ENCODE measurements around the gene ABI3. TPM values are rescaled to one million over a fixed set of nuclear protein-coding genes. Genes with fewer than 3 reads are reported as not detected.
"Not testable (repeated sequence)": the region's sequence is repeated elsewhere in the genome, so short reads cannot be mapped to it uniquely, and the experiment has no call there.

Gene ABI3
- polyA plus RNA-seq, 6 donors from 2014 or later, result 8.1 to 28.4 (median 18.0) TPM

GRCh38 chr17:49255125-49255524 lies 44.6 kb downstream of the ABI3 start:
- Mint-ChIP-seq H3K36me3 (no peaks in the 10 kb centered on the region), H3K27ac (no peak overlapping the region), H3K4me3 (no peak overlapping the region), H3K9me3 (no peaks in the 10 kb centered on the region), H3K4me1 (peaks cover 0 to 3% (median 0%) of the 10 kb centered on the region in 3 donors), H3K27me3 (peaks cover 1 to 6% (median 6%) of the 10 kb centered on the region in 3 donors)
- no peak for DNase-seq
- no peak for ATAC-seq (ENCODE audit: low read depth in 2 of 2)

GRCh38 chr17:49258394-49258793 lies 47.9 kb downstream of the ABI3 start:
- peaks cover 3 to 29% (median 4%) of the 10 kb centered on the region in 3 donors for H3K27me3 Mint-ChIP-seq
- no peaks in the 10 kb centered on the region for H3K36me3 Mint-ChIP-seq
- no peak for DNase-seq
- H3K4me3 Mint-ChIP-seq, result peak overlapping the region in 3 of 8 donors; percentile 25 to 84 (median 76)
- no peaks in the 10 kb centered on the region for H3K9me3 Mint-ChIP-seq
- no peak overlapping the region for H3K27ac Mint-ChIP-seq
- ATAC-seq (ENCODE audit: low read depth in 2 of 2), result no peak
- H3K4me1 Mint-ChIP-seq, result peaks cover 6 to 11% (median 8%) of the 10 kb centered on the region in 3 donors

GRCh38 chr17:49259663-49260010 lies 49.1 kb downstream of the ABI3 start:
- Mint-ChIP-seq H3K27me3 (peaks cover 9 to 35% (median 12%) of the 10 kb centered on the region in 3 donors), H3K4me1 (peaks cover 6 to 11% (median 8%) of the 10 kb centered on the region in 3 donors)

GRCh38 chr17:49260011-49260816 lies 49.7 kb downstream of the ABI3 start:
- no peaks in the 10 kb centered on the region for H3K9me3 Mint-ChIP-seq
- DNase-seq (peak; percentile 55), ATAC-seq (ENCODE audit: low read depth in 2 of 2) (peak; percentile 83 to 84)
- peak overlapping the region; percentile 78 to 94 (median 87) for H3K4me3 Mint-ChIP-seq
- H3K27me3 Mint-ChIP-seq, result peaks cover 11 to 41% (median 17%) of the 10 kb centered on the region in 3 donors
- no peaks in the 10 kb centered on the region for H3K36me3 Mint-ChIP-seq
- peaks cover 8 to 11% (median 9%) of the 10 kb centered on the region in 3 donors for H3K4me1 Mint-ChIP-seq
- peak overlapping the region in 4 of 6 donors; percentile 31 to 88 (median 74) for H3K27ac Mint-ChIP-seq

More at GRCh38 chr17:49259663-49260010, 49.1 kb downstream of the ABI3 start:
- no peaks in the 10 kb centered on the region for H3K9me3 Mint-ChIP-seq
- no peaks in the 10 kb centered on the region for H3K36me3 Mint-ChIP-seq
- H3K4me3 Mint-ChIP-seq, result peak overlapping the region; percentile 76 to 94 (median 87)
- ATAC-seq (ENCODE audit: low read depth in 2 of 2), result no peak
- DNase-seq, result no peak
- H3K27ac Mint-ChIP-seq, result peak overlapping the region in 1 of 6 donors; percentile 31

GRCh38 chr17:49260817-49261291 lies 50.3 kb downstream of the ABI3 start:
- peak in 1 of 2 donors; percentile 5 for ATAC-seq (ENCODE audit: low read depth in 2 of 2)
- Mint-ChIP-seq H3K9me3 (no peaks in the 10 kb centered on the region), H3K4me1 (peaks cover 8 to 11% (median 9%) of the 10 kb centered on the region in 3 donors), H3K27ac (peak overlapping the region in 4 of 6 donors; percentile 9 to 93 (median 77)), H3K4me3 (peak overlapping the region; percentile 78 to 89 (median 82)), H3K36me3 (no peaks in the 10 kb centered on the region), H3K27me3 (peaks cover 11 to 45% (median 21%) of the 10 kb centered on the region in 3 donors)
- no peak for DNase-seq

- H3K4me1 Mint-ChIP-seq, result peaks cover 8 to 11% (median 9%) of the 10 kb centered on the region in 3 donors
- not testable (repeated sequence) for H3K9me3 Mint-ChIP-seq; ATAC-seq (ENCODE audit: low read depth in 2 of 2); DNase-seq; H3K36me3 Mint-ChIP-seq
- H3K4me3 Mint-ChIP-seq, result peak overlapping the region in 7 of 8 donors; percentile 78 to 89 (median 83)
- H3K27me3 Mint-ChIP-seq, result peaks cover 11 to 45% (median 21%) of the 10 kb centered on the region in 3 donors
- peak overlapping the region in 1 of 6 donors; percentile 38 for H3K27ac Mint-ChIP-seq
These were observed 51.0 kb downstream of the ABI3 start for GRCh38 chr17:49261540-49261939.

GRCh38 chr17:49266233-49266632 lies 55.7 kb downstream of the ABI3 start:
- Mint-ChIP-seq H3K4me1 (peaks cover 0 to 4% (median 1%) of the 10 kb centered on the region in 3 donors), H3K9me3 (no peaks in the 10 kb centered on the region), H3K36me3 (no peaks in the 10 kb centered on the region), H3K27me3 (peaks cover 20 to 37% (median 21%) of the 10 kb centered on the region in 3 donors), H3K4me3 (peak overlapping the region in 1 of 8 donors; percentile 43), H3K27ac (no peak overlapping the region)
- DNase-seq (no peak), ATAC-seq (ENCODE audit: low read depth in 2 of 2) (no peak)

- DNase-seq (no peak), ATAC-seq (ENCODE audit: low read depth in 2 of 2) (no peak)
- H3K4me3 Mint-ChIP-seq, result no peak overlapping the region
- no peak overlapping the region for H3K27ac Mint-ChIP-seq
- H3K27me3 Mint-ChIP-seq, result peaks cover 20 to 24% (median 21%) of the 10 kb centered on the region in 3 donors
- no peaks in the 10 kb centered on the region for H3K36me3 Mint-ChIP-seq
- H3K9me3 Mint-ChIP-seq, result no peaks in the 10 kb centered on the region
- peaks cover 0 to 4% (median 0%) of the 10 kb centered on the region in 3 donors for H3K4me1 Mint-ChIP-seq
These were observed 57.4 kb downstream of the ABI3 start for GRCh38 chr17:49267912-49268311.

- H3K9me3 Mint-ChIP-seq, result no peaks in the 10 kb centered on the region
- peaks cover 0 to 4% (median 0%) of the 10 kb centered on the region in 3 donors for H3K4me1 Mint-ChIP-seq
- peaks cover 12 to 13% (median 12%) of the 10 kb centered on the region in 3 donors for H3K27me3 Mint-ChIP-seq
- DNase-seq, result no peak
- peak overlapping the region in 1 of 8 donors; percentile 42 for H3K4me3 Mint-ChIP-seq
- H3K36me3 Mint-ChIP-seq, result no peaks in the 10 kb centered on the region
- H3K27ac Mint-ChIP-seq, result peak overlapping the region in 1 of 6 donors; percentile 57
- ATAC-seq (ENCODE audit: low read depth in 2 of 2), result no peak
These were observed 58.8 kb downstream of the ABI3 start for GRCh38 chr17:49269356-49269755.

Other genes starting within 250 kb of the ABI3 start
- not detected for gene GIP, start 242.1 kb upstream of the ABI3 start, polyA plus RNA-seq (ENCODE audit: low read depth in 6 of 6)
- gene IGF2BP1, start 213.3 kb upstream of the ABI3 start, polyA plus RNA-seq (ENCODE audit: low read depth in 6 of 6), result not detected
- gene B4GALNT2, start 77.9 kb upstream of the ABI3 start, polyA plus RNA-seq (ENCODE audit: low read depth in 6 of 6), result not detected
- gene GNGT2, start 133 bp upstream of the ABI3 start, polyA plus RNA-seq (ENCODE audit: low read depth in 6 of 6), result 10 to 100 TPM in 3 of 6 donors, 1 to 10 TPM in 3; 4.5 to 16.0 (median 11.3) TPM
- under 1 TPM in 4 of 6 donors, not detected in 2; 0.25 to 0.58 (median 0.31) TPM for gene PHOSPHO1, start 20.1 kb downstream of the ABI3 start, polyA plus RNA-seq (ENCODE audit: low read depth in 6 of 6)
- gene ZNF652, start 151.5 kb downstream of the ABI3 start, polyA plus RNA-seq (ENCODE audit: low read depth in 6 of 6), result 10 to 100 TPM; 16.9 to 38.2 (median 33.7) TPM
- gene PHB1, start 204.2 kb downstream of the ABI3 start, polyA plus RNA-seq (ENCODE audit: low read depth in 6 of 6), result 100 to 1,000 TPM; 122 to 241 (median 136) TPM

Measured in naive B cell (primary cell).